Loucy (cell line): ENCODE measurements around the gene OSBPL3.

ENCODE experiments used
- H2AFZ ChIP-seq: fragments of 200-600 bp; sonication (generic); 2 replicates; pipeline ENCODE4 v1.6.0; 2016; ENCODE audit warnings: antibody characterized with exemption, mild to moderate bottlenecking, low read length, moderate library complexity
- H3F3A ChIP-seq: fragments of 200-600 bp; 2 replicates; pipeline ENCODE4 v1.6.0; 2016; ENCODE audit warnings: antibody characterized with exemption, low read depth, mild to moderate bottlenecking
- H3K27me3 ChIP-seq: fragments of 200-600 bp; sonication (generic); 2 replicates; pipeline ENCODE4 v1.6.1; 2014; ENCODE audit warnings: low read length, mild to moderate bottlenecking; ENCODE audit not compliant: insufficient read depth, poor library complexity, severe bottlenecking
- H3K36me3 ChIP-seq: fragments of 200-600 bp; sonication (generic); 2 replicates; pipeline ENCODE4 v1.6.1; 2016; ENCODE audit warnings: low read length; ENCODE audit not compliant: insufficient read depth
- H3K4me1 ChIP-seq: fragments of 200-600 bp; sonication (generic); 2 replicates; pipeline ENCODE4 v1.5.1; 2014; ENCODE audit warnings: low read length, mild to moderate bottlenecking; ENCODE audit not compliant: insufficient read depth, poor library complexity, severe bottlenecking
- H3K4me2 ChIP-seq: fragments of 200-600 bp; sonication (generic); 2 replicates; pipeline ENCODE4 v1.6.0; 2014; ENCODE audit warnings: antibody characterized with exemption, low read length, low read depth, mild to moderate bottlenecking; ENCODE audit not compliant: poor library complexity, severe bottlenecking
- H3K4me3 ChIP-seq: fragments of 200-600 bp; sonication (generic); 2 replicates; pipeline ENCODE4 v1.5.1; 2014; ENCODE audit warnings: low read length, mild to moderate bottlenecking, mixed read lengths; ENCODE audit not compliant: poor library complexity, severe bottlenecking
- H3K79me2 ChIP-seq: fragments of 200-600 bp; sonication (generic); 2 replicates; pipeline ENCODE4 v1.6.1; 2014; ENCODE audit warnings: low read length; ENCODE audit not compliant: insufficient read depth
- H3K9ac ChIP-seq: fragments of 200-600 bp; sonication (generic); 2 replicates; pipeline ENCODE4 v1.6.0; 2014; ENCODE audit warnings: mild to moderate bottlenecking, low read depth, low read length, moderate library complexity; ENCODE audit not compliant: poor library complexity, severe bottlenecking
- H3K9me2 ChIP-seq: fragments of 200-600 bp; sonication (generic); replicated peaks from 2 replicates; pipeline ENCODE4 v1.6.1; 2016; ENCODE audit warnings: low read depth, low read length, mixed read lengths
- H3K9me3 ChIP-seq: fragments of 200-600 bp; sonication (generic); 2 replicates; pipeline ENCODE4 v1.6.1; 2014; ENCODE audit warnings: mild to moderate bottlenecking, antibody characterized with exemption, low read length, low read depth; ENCODE audit not compliant: insufficient read depth
- H4K20me1 ChIP-seq: fragments of 200-600 bp; sonication (generic); 2 replicates; pipeline ENCODE4 v1.6.0; 2014; ENCODE audit warnings: antibody characterized with exemption, low read length, mild to moderate bottlenecking; ENCODE audit not compliant: insufficient read depth, poor library complexity, severe bottlenecking
- CTCF ChIP-seq: fragments of 200-600 bp; sonication (generic); conservative IDR thresholded peaks from 2 replicates; pipeline ENCODE4 v1.5.1; 2014; ENCODE audit warnings: mild to moderate bottlenecking, antibody characterized with exemption, low read length
- EZH2phosphoT487 ChIP-seq: fragments of 200-600 bp; IDR thresholded peaks from 2 replicates; pipeline ENCODE4 v1.6.1; 2018; ENCODE audit warnings: antibody characterized with exemption, mild to moderate bottlenecking, moderate library complexity, borderline replicate concordance

Gene OSBPL3

GRCh38 chr7:24926623-24927524, 53.1 kb downstream of the OSBPL3 start:
- peaks cover 95% of the 10 kb centered on the region for H3K79me2 ChIP-seq
- no peak for TF ChIP-seq CTCF
- TF ChIP-seq EZH2phosphoT487 = no peak
- H3K9me2 ChIP-seq = no peaks in the 10 kb centered on the region
- H3K4me2 ChIP-seq = no peak overlapping the region
- no peaks in the 10 kb centered on the region for H3K9me3 ChIP-seq
- no peak overlapping the region for H2AFZ ChIP-seq
- H3K27me3 ChIP-seq = no peaks in the 10 kb centered on the region
- no peaks in the 10 kb centered on the region for H3F3A ChIP-seq
- peaks cover 5% of the 10 kb centered on the region for H4K20me1 ChIP-seq
- H3K9ac ChIP-seq = no peak overlapping the region
- no peaks in the 10 kb centered on the region; the same call in 1 of the 2 replicates for H3K36me3 ChIP-seq
- no peak overlapping the region for H3K4me3 ChIP-seq
- peaks cover 37% of the 10 kb centered on the region for H3K4me1 ChIP-seq

GRCh38 chr7:24924375-24924774, 55.6 kb downstream of the OSBPL3 start:
- Histone ChIP-seq H3K9me3 (no peaks in the 10 kb centered on the region), H3K9ac (no peak overlapping the region), H3K36me3 (no peaks in the 10 kb centered on the region), H3F3A (no peaks in the 10 kb centered on the region), H4K20me1 (no peaks in the 10 kb centered on the region), H3K79me2 (peaks cover 95% of the 10 kb centered on the region), H3K27me3 (no peaks in the 10 kb centered on the region), H2AFZ (no peak overlapping the region), H3K9me2 (no peaks in the 10 kb centered on the region), H3K4me3 (no peak overlapping the region), H3K4me1 (peaks cover 39% of the 10 kb centered on the region), H3K4me2 (no peak overlapping the region)
- TF ChIP-seq EZH2phosphoT487 = no peak
- TF ChIP-seq CTCF = no peak

GRCh38 chr7:24923172-24923865, 56.7 kb downstream of the OSBPL3 start:
- Histone ChIP-seq H3K4me2 (no peak overlapping the region), H3K9me3 (no peaks in the 10 kb centered on the region), H3K4me1 (peaks cover 49% of the 10 kb centered on the region), H3K9ac (peak overlapping the region; percentile 17), H3K9me2 (no peaks in the 10 kb centered on the region), H3K36me3 (no peaks in the 10 kb centered on the region), H3F3A (no peaks in the 10 kb centered on the region), H3K27me3 (no peaks in the 10 kb centered on the region), H3K4me3 (no peak overlapping the region), H3K79me2 (peaks cover 96% of the 10 kb centered on the region), H4K20me1 (no peaks in the 10 kb centered on the region), H2AFZ (no peak overlapping the region)
- TF ChIP-seq EZH2phosphoT487 = no peak
- no peak for TF ChIP-seq CTCF
